NT2/D1 (cell line): ENCODE measurements around the gene RADIL.

Experiments used
- DNase-seq: peaks from one replicate; pipeline ENCODE4 v3.0.0-alpha.2; 2011; ENCODE audit warnings: low read depth, low spot score
- H3K27me3 ChIP-seq: 2 replicates; pipeline ENCODE4 v1.6.0; 2011; ENCODE audit warnings: mild to moderate bottlenecking; ENCODE audit not compliant: insufficient read length, insufficient read depth
- H3K36me3 ChIP-seq: 2 replicates; pipeline ENCODE4 v1.6.1; 2011; ENCODE audit warnings: mild to moderate bottlenecking, low read length, mixed read lengths; ENCODE audit not compliant: insufficient read depth, insufficient read length
- H3K4me1 ChIP-seq: 2 replicates; pipeline ENCODE4 v1.5.1; 2011; ENCODE audit not compliant: insufficient read depth, insufficient read length
- H3K4me3 ChIP-seq: 2 replicates; pipeline ENCODE4 v1.5.1; 2011; ENCODE audit warnings: low read depth; ENCODE audit not compliant: insufficient read length
- H3K9ac ChIP-seq: 2 replicates; pipeline ENCODE4 v1.6.0; 2011; ENCODE audit warnings: low read depth; ENCODE audit not compliant: insufficient read length
- H3K9me3 ChIP-seq: 2 replicates; pipeline ENCODE4 v1.5.1; 2011; ENCODE audit warnings: mild to moderate bottlenecking, low read length; ENCODE audit not compliant: insufficient read depth
- SUZ12 ChIP-seq: IDR thresholded peaks from 2 replicates; pipeline ENCODE4 v1.6.1; 2011; ENCODE audit not compliant: insufficient read length, insufficient read depth; ENCODE audit errors: extremely low read depth
- YY1 ChIP-seq: IDR thresholded peaks from 2 replicates; pipeline ENCODE4 v1.6.1; 2011; ENCODE audit not compliant: insufficient read length, insufficient read depth
- ZNF274 ChIP-seq: IDR thresholded peaks from 2 replicates; pipeline ENCODE4 v1.6.1; 2011; ENCODE audit warnings: mild to moderate bottlenecking, low read depth, low read length

The RADIL gene

DNA sequence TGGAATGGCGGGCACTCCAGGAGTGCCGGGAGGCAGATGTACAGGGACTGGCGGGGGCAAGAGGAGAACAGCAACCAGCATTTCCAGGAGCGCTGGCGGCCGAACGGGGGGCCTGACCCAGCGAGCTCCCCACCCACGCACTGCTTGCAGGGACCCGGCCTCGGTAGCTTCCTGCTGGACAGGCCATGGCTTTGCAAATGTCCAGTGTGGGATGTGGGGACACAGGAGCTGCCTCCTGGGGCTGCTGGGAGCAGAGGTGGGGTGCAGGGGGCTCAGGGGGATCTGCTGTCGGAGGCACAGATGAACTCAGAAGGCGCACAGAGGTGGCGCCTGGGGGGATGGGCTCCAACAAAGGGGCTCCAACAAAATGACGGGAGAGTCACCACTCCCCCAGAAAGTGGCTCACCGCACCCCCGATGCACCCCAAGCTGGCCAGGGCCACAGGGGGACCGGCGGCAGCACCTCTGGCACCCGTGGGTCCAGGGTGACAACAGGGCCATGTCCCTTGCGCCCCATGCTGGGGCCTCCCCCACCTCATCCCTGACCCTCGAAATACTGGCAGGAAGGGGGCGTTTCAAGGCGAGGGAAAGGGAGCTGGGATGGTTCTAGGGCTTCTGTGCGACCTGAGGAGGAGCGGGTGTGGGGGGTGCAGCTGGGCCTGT, 67.0 kb downstream of the RADIL start:
- TF ChIP-seq SUZ12 = no peak
- Histone ChIP-seq H3K27me3 (no peaks in the 10 kb centered on the region), H3K9ac (peak overlapping the region; percentile 10), H3K9me3 (no peaks in the 10 kb centered on the region), H3K4me3 (no peak overlapping the region), H3K36me3 (peaks cover 5% of the 10 kb centered on the region), H3K4me1 (peaks cover 12% of the 10 kb centered on the region)
- no peak for DNase-seq

GRCh38 chr7:4815609-4816418, 67.7 kb downstream of the RADIL start:
- TF ChIP-seq YY1 (no peak), SUZ12 (no peak), ZNF274 (no peak)
- no peaks in the 10 kb centered on the region for H3K27me3 ChIP-seq
- peak overlapping the region; percentile 10 for H3K9ac ChIP-seq
- no peaks in the 10 kb centered on the region for H3K9me3 ChIP-seq
- H3K36me3 ChIP-seq = peaks cover 5% of the 10 kb centered on the region
- no peak overlapping the region for H3K4me3 ChIP-seq
- H3K4me1 ChIP-seq = peaks cover 11% of the 10 kb centered on the region
- DNase-seq = no peak

GRCh38 chr7:4815121-4815520, 68.4 kb downstream of the RADIL start:
- H3K4me1 ChIP-seq = peaks cover 10% of the 10 kb centered on the region
- TF ChIP-seq ZNF274 (no peak), SUZ12 (no peak), YY1 (no peak)
- DNase-seq = no peak
- H3K27me3 ChIP-seq = no peaks in the 10 kb centered on the region
- H3K9me3 ChIP-seq = no peaks in the 10 kb centered on the region
- no peak overlapping the region for H3K4me3 ChIP-seq
- H3K36me3 ChIP-seq = peaks cover 8% of the 10 kb centered on the region
- no peak overlapping the region for H3K9ac ChIP-seq

DNA sequence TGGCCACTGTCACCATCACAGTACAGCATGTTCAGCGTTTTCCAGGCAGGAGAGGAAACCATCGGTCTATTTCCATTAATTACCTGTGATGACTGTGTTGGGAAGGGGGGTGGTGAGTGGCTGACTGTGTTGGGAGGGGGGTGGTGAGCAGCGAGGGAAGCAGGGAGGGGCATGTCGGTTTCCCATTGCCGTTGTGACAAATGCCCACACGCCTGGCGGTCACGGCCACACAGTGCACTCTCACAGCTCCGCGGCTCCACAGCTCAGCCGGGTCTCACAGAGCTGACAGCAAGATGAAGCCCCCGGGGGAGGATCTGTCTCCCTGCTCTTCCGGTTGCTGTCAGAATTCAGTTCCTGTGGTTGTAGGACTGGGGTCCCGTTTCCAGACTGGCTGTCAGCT, 69.1 kb downstream of the RADIL start:
- TF ChIP-seq SUZ12 (no peak), YY1 (no peak), ZNF274 (no peak)
- no peak overlapping the region for H3K4me3 ChIP-seq
- DNase-seq = no peak
- no peaks in the 10 kb centered on the region for H3K9me3 ChIP-seq
- peaks cover 10% of the 10 kb centered on the region for H3K4me1 ChIP-seq
- no peak overlapping the region for H3K9ac ChIP-seq
- peaks cover 8% of the 10 kb centered on the region for H3K36me3 ChIP-seq
- H3K27me3 ChIP-seq = no peaks in the 10 kb centered on the region

DNA sequence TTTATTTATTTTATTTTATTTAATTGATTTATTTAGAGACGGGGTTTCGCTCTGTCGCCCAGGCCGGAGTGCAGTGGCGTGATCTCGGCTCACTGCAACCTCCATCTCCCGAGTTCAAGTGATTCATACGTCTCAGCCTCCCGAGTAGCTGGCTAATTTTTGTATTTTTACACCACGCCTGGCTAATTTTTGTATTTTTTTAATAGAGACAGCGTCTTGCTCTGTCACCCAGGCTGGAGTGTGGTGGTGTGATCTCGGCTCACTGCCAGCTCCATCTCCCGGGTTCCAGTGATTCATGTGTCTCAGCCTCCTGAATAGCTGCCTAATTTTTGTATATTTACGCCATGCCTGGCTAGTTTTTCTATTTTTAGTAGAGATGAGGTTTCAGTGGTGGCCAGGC, 73.8 kb downstream of the RADIL start:
- H3K9ac ChIP-seq = no peak overlapping the region
- H3K4me1 ChIP-seq = peaks cover 9% of the 10 kb centered on the region
- no peaks in the 10 kb centered on the region for H3K27me3 ChIP-seq
- no peak overlapping the region for H3K4me3 ChIP-seq
- peaks cover 13% of the 10 kb centered on the region for H3K36me3 ChIP-seq
- DNase-seq = no peak
- H3K9me3 ChIP-seq = no peaks in the 10 kb centered on the region
- TF ChIP-seq SUZ12 (no peak), YY1 (no peak)

GRCh38 chr7:4809091-4809591, 74.4 kb downstream of the RADIL start:
- TF ChIP-seq SUZ12 (no peak), ZNF274 (no peak), YY1 (no peak)
- no peak for DNase-seq
- H3K36me3 ChIP-seq = peaks cover 13% of the 10 kb centered on the region
- H3K27me3 ChIP-seq = no peaks in the 10 kb centered on the region
- H3K9me3 ChIP-seq = no peaks in the 10 kb centered on the region
- H3K4me1 ChIP-seq = peaks cover 11% of the 10 kb centered on the region
- H3K4me3 ChIP-seq = no peak overlapping the region
- peak overlapping the region; percentile 21 for H3K9ac ChIP-seq

DNA sequence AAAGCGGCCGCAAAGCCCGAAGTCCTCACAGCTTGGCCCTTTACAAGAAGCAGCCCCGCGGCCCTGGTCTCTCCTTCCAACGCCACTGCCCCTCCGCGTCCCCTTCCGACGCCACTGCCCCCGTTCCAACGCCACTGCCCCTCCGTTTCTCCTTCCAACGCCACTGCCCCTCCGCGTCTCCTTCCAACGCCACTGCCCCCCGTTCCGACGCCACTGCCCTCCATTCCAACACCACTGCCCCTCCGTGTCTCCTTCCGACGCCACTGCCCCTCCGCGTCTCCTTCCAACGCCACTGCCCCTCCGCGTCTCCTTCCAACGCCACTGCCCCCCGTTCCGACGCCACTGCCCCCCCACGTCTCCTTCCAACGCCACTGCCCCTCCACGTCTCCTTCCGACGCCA, 75.0 kb downstream of the RADIL start:
- no peak overlapping the region for H3K9ac ChIP-seq
- no peaks in the 10 kb centered on the region for H3K9me3 ChIP-seq
- peaks cover 13% of the 10 kb centered on the region for H3K4me1 ChIP-seq
- no peak for TF ChIP-seq SUZ12
- TF ChIP-seq ZNF274 = no peak
- no peak for TF ChIP-seq YY1
- no peaks in the 10 kb centered on the region for H3K27me3 ChIP-seq
- H3K4me3 ChIP-seq = no peak overlapping the region
- peaks cover 13% of the 10 kb centered on the region for H3K36me3 ChIP-seq
- DNase-seq = no peak
